Measurements from ENCODE around the gene INTS15.

DNA sequence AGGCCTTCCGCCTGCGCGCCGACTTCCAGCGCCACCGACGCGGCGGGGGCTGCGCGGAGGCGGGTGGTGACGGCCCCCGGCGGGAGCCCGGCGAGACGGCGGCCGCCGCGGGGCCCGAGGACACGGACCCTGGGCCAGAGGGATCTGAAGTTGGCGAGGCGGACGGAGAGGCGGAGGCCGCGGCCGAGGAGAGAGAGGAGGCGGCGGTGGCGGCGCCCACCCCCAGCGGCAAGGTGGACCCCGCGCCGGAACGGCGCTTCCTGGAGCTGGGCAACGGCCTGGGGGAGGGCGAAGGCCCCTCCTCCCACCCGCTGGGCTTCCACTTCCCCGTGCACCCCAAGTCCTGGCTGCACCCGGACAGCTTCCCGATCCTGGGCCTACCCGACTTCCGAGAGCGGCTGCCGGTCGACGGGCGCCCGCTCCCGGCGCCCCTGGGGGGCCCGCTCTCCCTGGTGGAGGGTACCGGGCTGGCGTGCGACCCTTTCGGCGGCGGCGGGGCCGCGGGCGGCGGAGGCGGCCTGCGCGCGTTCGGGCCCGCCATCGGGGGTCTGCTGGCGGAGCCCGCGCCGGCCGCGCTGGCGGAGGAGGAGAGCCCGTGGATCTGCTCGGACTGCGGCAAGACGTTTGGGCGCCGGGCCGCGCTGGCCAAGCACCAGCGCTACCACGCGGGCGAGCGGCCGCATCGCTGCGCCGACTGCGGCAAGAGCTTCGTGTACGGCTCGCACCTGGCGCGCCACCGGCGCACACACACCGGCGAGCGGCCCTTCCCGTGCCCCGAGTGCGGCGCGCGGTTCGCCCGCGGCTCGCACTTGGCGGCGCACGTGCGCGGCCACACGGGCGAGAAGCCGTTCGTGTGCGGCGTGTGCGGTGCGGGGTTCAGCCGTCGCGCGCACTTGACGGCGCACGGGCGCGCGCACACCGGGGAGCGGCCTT is 63.5 kb downstream of the INTS15 start:
- TF ChIP-seq, protein P1, sequence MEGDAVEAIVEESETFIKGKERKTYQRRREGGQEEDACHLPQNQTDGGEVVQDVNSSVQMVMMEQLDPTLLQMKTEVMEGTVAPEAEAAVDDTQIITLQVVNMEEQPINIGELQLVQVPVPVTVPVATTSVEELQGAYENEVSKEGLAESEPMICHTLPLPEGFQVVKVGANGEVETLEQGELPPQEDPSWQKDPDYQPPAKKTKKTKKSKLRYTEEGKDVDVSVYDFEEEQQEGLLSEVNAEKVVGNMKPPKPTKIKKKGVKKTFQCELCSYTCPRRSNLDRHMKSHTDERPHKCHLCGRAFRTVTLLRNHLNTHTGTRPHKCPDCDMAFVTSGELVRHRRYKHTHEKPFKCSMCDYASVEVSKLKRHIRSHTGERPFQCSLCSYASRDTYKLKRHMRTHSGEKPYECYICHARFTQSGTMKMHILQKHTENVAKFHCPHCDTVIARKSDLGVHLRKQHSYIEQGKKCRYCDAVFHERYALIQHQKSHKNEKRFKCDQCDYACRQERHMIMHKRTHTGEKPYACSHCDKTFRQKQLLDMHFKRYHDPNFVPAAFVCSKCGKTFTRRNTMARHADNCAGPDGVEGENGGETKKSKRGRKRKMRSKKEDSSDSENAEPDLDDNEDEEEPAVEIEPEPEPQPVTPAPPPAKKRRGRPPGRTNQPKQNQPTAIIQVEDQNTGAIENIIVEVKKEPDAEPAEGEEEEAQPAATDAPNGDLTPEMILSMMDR (conservative IDR thresholded peaks at IDR 0.05), result no peak
- no peak for TF ChIP-seq EZH2 (IDR thresholded peaks at IDR 0.05; ENCODE audit: low read depth)
